Measurements from ENCODE around the gene RUNX3. TPM values are rescaled to one million over a fixed set of nuclear protein-coding genes. Genes with fewer than 3 reads are reported as not detected.

The RUNX3 gene
- total and polyA plus RNA-seq, 4 donors = 1.7 to 9.0 (median 4.5) TPM

GRCh38 chr1:24960071-24960801 is 30.2 kb upstream of the RUNX3 start:
- Histone ChIP-seq H3K36me3 (ENCODE audit: control insufficient read depth in 4 of 4, insufficient read depth in 4 of 4, low read length in 4 of 4) (no peaks in the 10 kb centered on the region), H3K4me1 (ENCODE audit: control insufficient read depth in 5 of 5, insufficient read depth in 5 of 5, low read length in 5 of 5) (no peaks in the 10 kb centered on the region), H3K4me3 (no peak overlapping the region), H3K27ac (ENCODE audit: low read depth in 1 of 2, low read length in 1 of 2) (no peak overlapping the region), H3K9ac (ENCODE audit: insufficient read depth in 1 of 2, low read length in 2 of 2) (no peak overlapping the region), H3K27me3 (ENCODE audit: control insufficient read depth in 3 of 3, insufficient read depth in 3 of 3, low read length in 2 of 3) (no peaks in the 10 kb centered on the region), H3K9me3 (ENCODE audit: control insufficient read depth in 4 of 4, insufficient read depth in 3 of 4, low read length in 3 of 4) (no peaks in the 10 kb centered on the region)
- no peak for TF ChIP-seq CTCF (IDR thresholded peaks at IDR 0.05; ENCODE audit: control extremely low read depth, extremely low read depth)
- ATAC-seq (ENCODE audit: insufficient read depth, low FRiP score) (no peak), DNase-seq (no peak)
- 87 to 91% methylated on average over 11 of the region's 11 CpGs for WGBS, 2 donors

GRCh38 chr1:24959623-24959975 is 29.5 kb upstream of the RUNX3 start:
- Histone ChIP-seq H3K9me3 (ENCODE audit: control insufficient read depth in 4 of 4, insufficient read depth in 3 of 4, low read length in 3 of 4) (no peaks in the 10 kb centered on the region), H3K27ac (ENCODE audit: low read depth in 1 of 2, low read length in 1 of 2) (no peak overlapping the region), H3K9ac (ENCODE audit: insufficient read depth in 1 of 2, low read length in 2 of 2) (no peak overlapping the region), H3K4me1 (ENCODE audit: control insufficient read depth in 5 of 5, insufficient read depth in 5 of 5, low read length in 5 of 5) (no peaks in the 10 kb centered on the region), H3K4me3 (no peak overlapping the region), H3K27me3 (ENCODE audit: control insufficient read depth in 3 of 3, insufficient read depth in 3 of 3, low read length in 2 of 3) (no peaks in the 10 kb centered on the region), H3K36me3 (ENCODE audit: control insufficient read depth in 4 of 4, insufficient read depth in 4 of 4, low read length in 4 of 4) (no peaks in the 10 kb centered on the region)
- ATAC-seq (ENCODE audit: insufficient read depth, low FRiP score) (no peak), DNase-seq (no peak)
- WGBS, 2 donors = 80 to 91% methylated on average over 8 of the region's 8 CpGs
- TF ChIP-seq CTCF (IDR thresholded peaks at IDR 0.05; ENCODE audit: control extremely low read depth, extremely low read depth) = no peak

GRCh38 chr1:24958766-24959622 is 28.9 kb upstream of the RUNX3 start:
- DNase-seq = no peak
- no peak overlapping the region for H3K27ac ChIP-seq (ENCODE audit: low read depth in 1 of 2, low read length in 1 of 2)
- H3K27me3 ChIP-seq (ENCODE audit: control insufficient read depth in 3 of 3, insufficient read depth in 3 of 3, low read length in 2 of 3) = no peaks in the 10 kb centered on the region
- H3K36me3 ChIP-seq (ENCODE audit: control insufficient read depth in 4 of 4, insufficient read depth in 4 of 4, low read length in 4 of 4) = no peaks in the 10 kb centered on the region
- H3K9ac ChIP-seq (ENCODE audit: insufficient read depth in 1 of 2, low read length in 2 of 2) = no peak overlapping the region
- no peak for ATAC-seq (ENCODE audit: insufficient read depth, low FRiP score)
- H3K9me3 ChIP-seq (ENCODE audit: control insufficient read depth in 4 of 4, insufficient read depth in 3 of 4, low read length in 3 of 4) = no peaks in the 10 kb centered on the region
- H3K4me1 ChIP-seq (ENCODE audit: control insufficient read depth in 5 of 5, insufficient read depth in 5 of 5, low read length in 5 of 5) = no peaks in the 10 kb centered on the region
- WGBS, 2 donors = 87 to 95% methylated on average over 23 of the region's 23 CpGs
- no peak overlapping the region for H3K4me3 ChIP-seq
- no peak for TF ChIP-seq CTCF (IDR thresholded peaks at IDR 0.05; ENCODE audit: control extremely low read depth, extremely low read depth)
